Transverse colon (tissue), 3 donors: Measurements from ENCODE around the gene TMEM273.

Experiments
- CTCF ChIP-seq, 5 experiments: fragments of 200-600 bp in 3 of 5; fragments of 450-650 bp in 2 of 5; sonication (generic) in 3 of 5; IDR thresholded peaks; 1 replicate in 2 of 5; 2 replicates in 3 of 5; pipeline ENCODE4 v1.5.1; 2016 to 2017; ENCODE audit warnings: antibody characterized with exemption in 5 of 5, inconsistent platforms in 3 of 5, mild to moderate bottlenecking in 2 of 5, moderate library complexity in 1 of 5
- EP300 ChIP-seq: sonication (generic); formaldehyde crosslinking; IDR thresholded peaks from one replicate; pipeline ENCODE4 v1.6.1; 2017; ENCODE audit warnings: antibody characterized with exemption, low read depth
- POLR2A ChIP-seq: fragments of 450-650 bp; IDR thresholded peaks from one replicate; pipeline ENCODE4 v1.6.1; 2016; ENCODE audit warnings: antibody characterized with exemption, mild to moderate bottlenecking, moderate library complexity

- TF ChIP-seq CTCF (IDR thresholded peaks at IDR 0.05) (no peak), POLR2A (no peak), EP300 (no peak)
Observed at GRCh38 chr10:49111320-49111698, 76.9 kb downstream of the TMEM273 start.
